Fibroblast of skin of right biceps (primary cell): ENCODE measurements around the gene ABCC2.
"Not testable (repeated sequence)": the region's sequence is repeated elsewhere in the genome, so short reads cannot be mapped to it uniquely, and the experiment has no call there.

Source experiments
- DNase-seq: peaks from one replicate; pipeline ENCODE4 v3.0.0-alpha.2; 2013

ABCC2 gene

DNA sequence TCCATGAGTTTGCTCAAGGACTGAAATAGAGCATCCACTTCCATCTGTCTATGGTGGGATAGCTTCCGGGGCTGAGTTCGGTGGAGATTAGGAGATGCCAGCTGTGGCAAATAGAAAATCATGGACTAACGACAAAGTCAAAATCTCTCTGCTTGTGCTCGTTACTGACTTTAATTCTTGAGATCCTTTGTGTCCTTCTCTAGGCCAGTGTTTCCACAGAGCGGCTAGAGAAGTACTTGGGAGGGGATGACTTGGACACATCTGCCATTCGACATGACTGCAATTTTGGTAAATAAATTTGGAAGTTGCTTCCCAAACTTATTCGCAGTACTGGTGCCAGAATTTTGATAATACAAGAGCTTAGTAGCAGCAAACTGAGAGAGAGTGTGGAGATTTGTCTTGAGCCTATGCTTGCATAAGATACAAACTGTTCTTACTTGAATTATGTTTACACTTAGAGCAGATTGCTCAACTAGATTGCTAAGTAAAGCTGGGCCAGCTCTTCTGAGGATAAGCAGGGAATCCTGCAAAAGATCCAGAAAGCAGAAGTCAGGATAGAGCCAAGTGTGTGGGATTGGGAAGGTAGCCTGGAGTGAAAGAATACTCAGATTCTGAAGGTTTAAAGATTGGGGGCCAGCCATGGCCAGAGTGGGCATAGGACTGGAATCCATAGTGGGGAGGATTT, 27.6 kb downstream of the ABCC2 start:
- DNase-seq = no peak

DNA sequence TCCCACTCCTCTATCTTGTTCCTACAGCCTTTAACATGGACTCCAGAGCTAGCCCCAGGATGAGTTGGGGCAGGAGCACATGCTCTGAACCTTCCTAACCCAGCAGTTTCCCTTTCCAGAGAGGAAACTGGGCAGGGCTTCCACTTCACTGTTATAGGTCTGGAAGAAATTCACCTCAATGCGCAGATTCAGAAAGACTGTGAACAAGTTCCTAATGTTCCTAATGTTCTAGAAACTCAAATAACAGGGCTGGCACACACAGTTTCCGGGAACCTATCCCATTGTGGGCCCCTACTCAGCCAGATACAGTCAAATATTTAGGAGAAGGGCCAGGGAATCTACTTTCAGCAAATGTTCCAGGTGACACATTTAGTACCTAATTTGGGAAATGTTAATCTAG, 29.7 kb downstream of the ABCC2 start:
- DNase-seq = no peak

DNA sequence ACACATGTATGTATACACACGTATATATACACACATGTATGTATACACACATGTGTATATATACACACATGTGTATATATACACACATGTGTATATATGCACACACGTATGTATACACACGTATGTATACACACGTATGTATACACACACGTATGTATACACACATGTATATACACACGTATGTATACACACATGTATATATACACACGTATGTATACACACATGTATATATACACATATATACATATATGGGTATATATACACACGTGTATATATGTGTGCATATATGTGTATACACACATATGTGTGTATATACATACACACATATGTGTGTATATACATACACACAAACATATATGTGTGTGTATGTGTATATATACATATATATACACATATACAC, 31.7 kb downstream of the ABCC2 start:
- no peak for DNase-seq

DNA sequence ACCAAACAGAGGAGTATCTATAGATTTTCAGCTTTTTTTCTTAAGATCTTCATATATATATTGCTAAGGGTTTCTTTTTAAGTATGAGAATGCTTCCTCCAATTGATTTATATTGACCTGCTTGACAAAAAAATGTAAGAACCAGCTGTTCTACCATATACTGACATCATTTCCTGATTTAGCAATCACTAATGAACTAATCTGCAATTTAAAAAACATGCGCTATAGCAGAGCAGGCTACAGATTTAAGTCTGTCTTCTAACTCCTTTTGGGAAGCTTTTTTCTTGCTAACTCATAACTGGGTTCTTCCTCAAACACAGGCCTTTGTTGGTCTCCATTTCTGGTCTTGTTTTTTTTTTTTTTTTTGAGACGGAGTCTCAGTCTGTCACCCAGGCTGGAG, 33.2 kb downstream of the ABCC2 start:
- no peak for DNase-seq

DNA sequence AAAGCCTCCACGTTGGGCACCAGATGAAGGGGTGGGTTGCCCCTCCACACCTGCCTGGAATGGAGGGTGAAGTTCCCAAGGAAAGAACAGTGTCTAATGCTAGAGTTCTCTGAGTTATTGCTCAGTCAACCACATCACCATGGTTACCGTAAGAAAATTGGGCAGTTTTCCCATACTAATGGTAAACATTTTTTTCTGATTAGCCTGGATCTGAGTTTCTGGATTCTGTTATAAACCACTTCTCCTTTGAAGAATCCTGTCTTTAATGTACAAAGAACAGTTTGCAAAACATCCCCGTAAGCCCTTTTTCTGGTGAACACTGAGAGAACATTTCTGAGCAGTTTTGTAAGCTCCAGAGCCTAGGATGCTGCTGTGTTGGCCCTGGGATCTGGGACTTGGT, 45.5 kb downstream of the ABCC2 start:
- peak; percentile 55 for DNase-seq

DNA sequence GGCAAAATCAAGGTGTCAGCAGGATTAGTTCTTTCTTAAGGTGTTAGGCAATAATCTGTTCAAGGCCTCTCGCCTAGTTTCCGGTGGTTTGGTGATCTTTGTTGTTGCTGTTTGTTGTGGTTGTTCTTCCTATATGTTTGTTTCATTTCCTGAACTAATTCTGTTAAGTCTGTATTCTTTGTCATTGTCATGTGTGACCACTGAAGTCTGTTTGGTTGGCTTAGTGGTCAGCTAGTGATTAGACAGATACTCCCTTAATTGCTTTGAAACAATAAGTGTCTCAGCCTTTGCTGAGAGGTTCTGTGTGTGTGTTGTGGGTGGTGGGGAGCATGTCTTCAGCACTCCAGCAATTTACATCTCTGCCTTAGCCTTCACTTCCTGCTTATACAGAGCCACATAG, 46.0 kb downstream of the ABCC2 start:
- no peak for DNase-seq

DNA sequence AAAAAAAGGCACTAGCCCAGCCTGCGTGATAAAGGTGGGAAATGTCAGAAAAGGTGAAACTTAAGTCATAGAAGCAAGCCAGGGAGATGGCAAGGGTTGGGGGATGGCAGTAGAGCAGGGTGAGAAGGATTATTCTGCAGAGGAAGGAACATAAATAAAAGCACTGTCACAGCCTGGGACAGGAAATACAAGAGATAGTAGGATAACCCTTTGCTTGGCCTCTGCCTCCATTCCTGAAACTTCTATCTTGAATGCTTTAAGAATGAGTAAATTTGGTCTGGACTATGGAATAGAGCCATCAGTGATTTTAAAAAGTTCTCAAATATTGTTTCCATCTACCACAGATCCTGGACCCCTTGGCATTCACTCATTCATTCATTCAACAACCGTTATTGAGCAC, 50.0 kb downstream of the ABCC2 start:
- no peak for DNase-seq

DNA sequence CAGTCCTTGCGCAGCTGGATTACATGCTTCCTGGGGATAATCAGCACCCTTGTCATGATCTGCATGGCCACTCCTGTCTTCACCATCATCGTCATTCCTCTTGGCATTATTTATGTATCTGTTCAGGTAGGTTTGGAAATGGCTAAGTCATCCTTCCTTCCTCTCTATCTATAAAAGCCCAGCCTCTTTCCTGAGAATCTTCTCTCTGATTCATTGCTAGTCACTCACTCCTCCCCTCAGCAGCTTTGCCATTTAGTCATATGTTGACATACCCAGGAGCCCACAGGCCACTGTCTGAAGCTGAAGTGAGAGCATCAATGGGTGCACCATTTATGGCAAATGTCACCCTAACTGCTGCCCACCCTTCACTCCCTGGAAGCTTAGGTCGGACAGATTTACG, 52.0 kb downstream of the ABCC2 start:
- DNase-seq = peak; percentile 84

- no peak for DNase-seq
These were observed 53.5 kb downstream of the ABCC2 start for GRCh38 chr10:99835947-99836346.

DNA sequence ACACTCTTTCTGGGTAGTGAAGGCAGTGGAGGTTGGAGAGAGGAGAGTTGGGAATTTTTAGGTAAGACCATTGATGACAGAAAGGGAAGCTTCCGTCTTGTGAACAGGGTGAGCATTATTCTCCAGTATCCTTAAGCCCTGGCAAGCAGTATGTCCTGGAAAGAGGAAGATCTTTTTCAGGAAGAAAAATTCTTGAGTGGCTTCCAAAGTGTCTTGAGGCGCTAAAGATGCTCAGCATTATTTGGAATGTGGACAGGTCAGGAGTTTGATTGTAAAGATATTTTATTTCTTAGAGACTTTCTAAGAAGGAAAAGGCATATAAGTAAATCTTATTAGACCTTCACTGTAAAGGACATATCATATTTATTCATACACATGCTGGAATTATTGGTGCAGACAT, 54.3 kb downstream of the ABCC2 start:
- no peak for DNase-seq

GRCh38 chr10:99840859-99841258, 58.4 kb downstream of the ABCC2 start:
- not testable (repeated sequence) for DNase-seq

DNA sequence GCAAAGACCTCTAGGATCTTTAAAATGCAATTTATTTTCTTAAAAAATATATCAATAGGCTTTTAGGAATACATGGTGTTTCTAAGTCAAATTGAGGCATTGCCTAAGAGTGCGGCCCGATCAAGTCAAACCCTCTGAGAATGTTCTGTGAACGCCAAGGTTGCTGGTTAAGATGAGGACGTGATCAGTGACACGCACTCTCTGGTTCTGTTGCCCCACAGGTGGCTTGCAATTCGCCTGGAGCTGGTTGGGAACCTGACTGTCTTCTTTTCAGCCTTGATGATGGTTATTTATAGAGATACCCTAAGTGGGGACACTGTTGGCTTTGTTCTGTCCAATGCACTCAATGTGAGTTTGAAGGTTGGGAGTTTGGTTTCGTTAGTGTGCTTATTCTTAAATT, 59.3 kb downstream of the ABCC2 start:
- DNase-seq = no peak

GRCh38 chr10:99843310-99843709, 60.9 kb downstream of the ABCC2 start:
- DNase-seq = peak; percentile 47

DNA sequence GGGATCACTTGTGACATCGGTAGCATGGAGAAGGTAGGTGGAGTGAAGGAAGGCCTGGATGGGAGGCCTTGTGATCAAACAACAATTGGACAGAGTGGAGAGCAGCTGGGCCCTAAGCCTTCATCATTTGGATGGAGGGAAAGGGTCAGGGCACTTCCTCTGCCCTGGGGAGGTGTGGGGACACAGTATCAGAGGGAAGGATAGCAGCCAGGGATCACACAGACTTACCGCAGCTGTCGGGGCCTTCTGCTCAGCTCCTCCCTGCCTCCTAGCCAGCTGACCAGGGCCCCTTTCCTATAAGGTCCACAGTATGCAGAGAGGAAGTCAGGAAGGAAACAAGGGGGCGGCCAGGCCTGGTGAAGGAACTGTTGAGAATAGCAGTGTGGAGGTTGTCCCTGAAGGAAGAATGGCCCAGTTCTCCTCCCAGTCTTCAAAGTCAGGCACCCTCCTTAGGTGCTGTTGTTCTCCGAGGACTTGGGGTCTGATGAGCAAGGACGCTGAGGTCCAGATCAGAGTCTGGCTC, 62.1 kb downstream of the ABCC2 start:
- DNase-seq = no peak

- peak; percentile 88 for DNase-seq
These were observed 63.5 kb downstream of the ABCC2 start for GRCh38 chr10:99845837-99846382.

GRCh38 chr10:99849057-99849456, 66.6 kb downstream of the ABCC2 start:
- no peak for DNase-seq

DNA sequence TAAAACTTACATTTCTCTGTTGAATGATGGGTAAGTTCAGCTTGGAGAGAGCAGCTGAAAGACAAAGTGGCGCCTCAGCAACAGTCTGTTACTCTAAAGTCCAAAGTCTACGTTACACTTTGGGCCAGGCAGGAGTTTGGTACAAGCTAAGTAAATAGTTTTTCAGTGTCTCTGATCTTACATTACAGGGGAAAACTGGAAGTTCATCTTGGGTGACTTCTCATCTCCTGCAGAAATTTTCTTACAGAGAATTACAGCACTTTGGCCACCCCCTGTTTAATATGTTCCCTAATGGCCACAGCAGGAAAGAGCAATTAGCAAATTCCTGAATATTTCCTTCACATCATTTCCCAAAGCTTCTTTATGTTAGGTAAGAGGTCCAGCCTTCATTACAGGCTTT, 67.1 kb downstream of the ABCC2 start:
- DNase-seq = no peak

DNA sequence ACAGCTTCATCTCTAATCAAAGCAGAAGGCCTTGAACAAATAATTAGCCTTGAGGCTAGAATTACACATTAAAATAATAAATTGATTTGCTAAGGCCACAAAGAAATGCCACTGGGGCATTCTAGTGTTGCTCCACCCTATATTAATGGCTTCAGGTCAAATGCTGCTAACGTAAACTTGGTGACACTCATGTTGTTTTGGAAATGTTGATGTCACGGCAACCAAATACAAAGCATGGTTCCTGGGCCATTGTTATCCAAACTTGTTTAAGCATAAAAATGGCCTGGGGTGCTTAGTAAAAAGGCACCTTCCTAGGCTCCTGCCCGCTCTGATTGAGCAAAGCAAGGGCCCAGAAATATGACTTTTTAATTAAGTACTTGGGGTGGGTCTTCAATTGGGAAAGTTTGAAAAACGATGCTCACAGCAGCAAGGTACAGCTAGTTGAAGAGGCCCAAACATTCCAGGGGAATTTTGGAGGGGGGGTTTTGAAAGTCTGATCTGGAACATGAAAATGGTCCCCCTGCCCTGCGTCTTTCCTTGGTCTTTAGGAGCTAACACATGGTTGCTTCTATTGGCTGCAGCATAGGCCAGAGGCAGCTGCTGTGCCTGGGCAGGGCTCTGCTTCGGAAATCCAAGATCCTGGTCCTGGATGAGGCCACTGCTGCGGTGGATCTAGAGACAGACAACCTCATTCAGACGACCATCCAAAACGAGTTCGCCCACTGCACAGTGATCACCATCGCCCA, 67.8 kb downstream of the ABCC2 start:
- DNase-seq = no peak

- DNase-seq = no peak
These were observed 68.4 kb downstream of the ABCC2 start for GRCh38 chr10:99850767-99851340.

DNA sequence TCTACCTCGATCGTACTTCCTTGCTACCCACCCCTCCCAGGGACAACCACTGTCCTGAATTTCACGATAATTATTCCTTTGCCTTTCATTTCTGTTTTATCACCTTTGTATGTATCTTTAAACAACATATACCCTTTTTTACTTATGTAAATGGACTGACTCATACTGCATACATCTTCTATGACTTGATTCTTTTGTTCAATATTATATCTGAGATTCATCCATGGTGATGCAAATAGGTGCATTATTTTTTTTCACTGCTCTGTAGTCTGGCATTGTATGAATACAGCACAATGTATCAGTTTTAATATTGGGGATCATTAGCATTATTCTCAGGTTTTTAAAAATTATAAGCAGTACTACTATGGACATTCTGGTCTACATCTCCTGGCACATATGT, 69.4 kb downstream of the ABCC2 start:
- no peak for DNase-seq

DNA sequence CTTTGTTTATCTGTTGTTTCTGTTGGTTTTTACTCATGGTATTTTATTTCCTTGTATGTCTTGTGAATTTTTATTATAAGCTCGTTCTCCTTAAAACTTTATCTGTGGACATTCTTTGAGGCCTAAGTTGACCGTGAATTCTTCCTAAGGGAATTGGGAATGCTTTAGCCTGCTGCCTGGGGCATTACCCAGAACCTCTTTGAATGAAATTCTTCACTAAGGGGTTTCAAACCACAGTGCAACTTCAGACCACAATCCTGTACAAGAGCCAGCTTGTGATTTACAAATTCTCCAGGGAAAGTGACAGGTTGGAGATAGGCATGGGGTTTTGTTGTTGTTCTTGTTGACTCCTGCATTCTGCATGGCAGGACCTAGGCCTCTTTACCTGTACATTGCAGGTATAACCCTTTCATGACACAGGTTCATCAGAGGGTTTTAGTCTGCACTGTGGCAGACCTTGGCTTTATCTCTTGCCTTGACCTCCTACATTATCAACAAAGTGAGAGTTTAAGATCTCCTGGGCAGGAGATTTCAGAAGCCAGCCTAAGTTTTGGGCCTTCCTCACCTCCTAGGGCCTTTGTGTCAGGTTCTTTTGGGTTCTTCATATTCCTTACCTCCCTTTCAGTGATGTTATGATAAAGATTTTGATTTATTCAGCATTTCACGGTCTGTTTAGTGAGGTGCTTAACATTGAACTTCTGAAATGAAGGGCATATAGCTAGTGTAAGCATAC, 70.2 kb downstream of the ABCC2 start:
- DNase-seq = no peak

- no peak for DNase-seq
These were observed 71.2 kb downstream of the ABCC2 start for GRCh38 chr10:99853655-99854054.

GRCh38 chr10:99854860-99855259, 72.4 kb downstream of the ABCC2 start:
- DNase-seq = peak; percentile 69
